Endothelial cell of umbilical vein (primary cell): ENCODE measurements around the gene MUC5AC.

Experiments
- CTCF ChIP-seq, 2 donors: IDR thresholded peaks; 1 replicate in 1 of 2; 2 replicates in 1 of 2; pipeline ENCODE4 v1.5.1; 2011; ENCODE audit warnings: low read length in 2 of 2, mild to moderate bottlenecking in 2 of 2, moderate library complexity in 2 of 2, control low read depth in 1 of 2, inconsistent platforms in 1 of 2, low read depth in 1 of 2; ENCODE audit not compliant: insufficient read depth in 1 of 2; ENCODE audit errors: extremely low read depth in 1 of 2
- EZH2 ChIP-seq: IDR thresholded peaks from 2 replicates; pipeline ENCODE4 v1.6.1; 2012; ENCODE audit warnings: borderline replicate concordance, low read depth, mild to moderate bottlenecking, moderate library complexity, low read length, inconsistent platforms; ENCODE audit not compliant: severe bottlenecking
- FOS ChIP-seq: IDR thresholded peaks from 2 replicates; pipeline ENCODE4 v1.6.1; 2011; ENCODE audit warnings: mild to moderate bottlenecking, low read length, moderate library complexity, borderline replicate concordance; ENCODE audit not compliant: insufficient read depth
- GATA2 ChIP-seq: IDR thresholded peaks from 2 replicates; pipeline ENCODE4 v1.7.0; 2011; ENCODE audit warnings: low read depth, mild to moderate bottlenecking, moderate library complexity, mixed read lengths, low read length; ENCODE audit not compliant: insufficient read length, insufficient read depth
- JUN ChIP-seq: IDR thresholded peaks from 2 replicates; pipeline ENCODE4 v1.6.1; 2011; ENCODE audit warnings: borderline replicate concordance, low read depth; ENCODE audit not compliant: insufficient read length, insufficient read depth
- MAX ChIP-seq: IDR thresholded peaks from 2 replicates; pipeline ENCODE4 v1.6.1; 2011; ENCODE audit not compliant: insufficient read depth, insufficient read length
- MYC ChIP-seq: IDR thresholded peaks from one replicate; pipeline ENCODE4 v1.6.1; 2011; ENCODE audit warnings: mild to moderate bottlenecking, low read depth, low read length
- POLR2A ChIP-seq: IDR thresholded peaks from 2 replicates; pipeline ENCODE4 v1.6.1; 2012; ENCODE audit warnings: low read depth, mild to moderate bottlenecking, control low read depth, low read length
- POLR2AphosphoS5 ChIP-seq: IDR thresholded peaks from 2 replicates; pipeline ENCODE4 v1.6.1; 2012; ENCODE audit warnings: low read depth, mild to moderate bottlenecking, control low read depth, low read length, moderate library complexity; ENCODE audit not compliant: insufficient read depth

GRCh38 chr11:1176224-1177019 lies 18.7 kb downstream of the MUC5AC start:
- TF ChIP-seq POLR2AphosphoS5 = no peak
- no peak for TF ChIP-seq CTCF (IDR thresholded peaks at IDR 0.05; ENCODE audit: extremely low read depth in 1 of 2, insufficient read depth in 1 of 2, low read depth in 1 of 2, low read length in 2 of 2)
- TF ChIP-seq MAX = no peak
- no peak for TF ChIP-seq POLR2A
- TF ChIP-seq EZH2 = no peak
- no peak for TF ChIP-seq MYC
- TF ChIP-seq JUN = no peak
- no peak for TF ChIP-seq FOS
- no peak for TF ChIP-seq GATA2
